ENCODE results near the gene COL17A1. TPM values are rescaled to one million over a fixed set of nuclear protein-coding genes. Genes with fewer than 3 reads are reported as not detected.

Gene COL17A1
- total RNA-seq, 1 experiment from 2014 or later = 3.5 TPM

DNA sequence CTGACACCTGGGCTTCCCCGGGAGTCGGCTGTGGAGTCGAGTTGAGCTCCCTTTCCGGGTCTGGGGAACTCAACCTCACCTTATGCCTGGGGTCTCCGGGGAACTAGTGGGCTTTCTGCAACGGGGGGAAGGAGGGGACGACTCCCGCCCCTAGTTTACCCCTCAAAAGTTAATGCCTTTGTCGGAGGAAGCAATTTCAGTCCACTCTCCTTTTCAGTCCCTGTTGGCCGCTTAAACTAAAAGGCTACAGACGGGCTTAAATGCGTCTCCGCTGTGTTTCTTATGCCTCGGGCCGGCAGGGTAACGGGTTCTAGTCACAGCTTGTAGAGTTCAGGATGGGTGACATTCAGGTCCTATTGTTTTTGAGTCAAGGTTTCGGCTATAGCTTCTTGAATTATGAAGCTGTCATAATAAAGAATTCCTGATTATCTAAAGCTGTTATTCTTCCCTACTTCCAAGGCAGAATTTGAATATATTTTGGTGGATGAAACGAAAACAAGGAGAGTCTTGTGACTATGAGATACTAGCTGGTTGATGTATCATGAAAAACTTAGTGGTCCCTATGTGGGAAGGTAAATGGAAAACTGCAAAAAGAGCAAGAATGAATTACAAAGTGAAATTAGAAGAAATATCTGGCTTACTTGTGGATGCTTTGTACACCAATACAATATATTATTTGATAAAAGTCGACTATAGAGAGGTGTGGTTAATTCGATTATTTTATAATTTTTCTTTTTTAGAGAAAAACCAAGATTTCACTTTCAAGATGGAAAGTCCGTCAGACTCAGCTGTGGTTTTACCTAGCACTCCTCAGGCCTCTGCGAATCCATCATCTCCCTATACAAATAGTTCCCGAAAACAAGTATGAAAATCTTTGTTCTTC is 36.8 kb upstream of the COL17A1 start:
- Histone ChIP-seq H3K4me2 (ENCODE audit: low read length) (peak overlapping the region; percentile 85), H3K9me2 (ENCODE audit: insufficient read depth) (no peaks in the 10 kb centered on the region), H4K20me1 (ENCODE audit: insufficient read depth) (no peaks in the 10 kb centered on the region), H3K27me3 (ENCODE audit: insufficient read depth, low read length) (no peaks in the 10 kb centered on the region), H3K27ac (ENCODE audit: low read depth, low read length) (peak overlapping the region; percentile 73), H3K4me3 (replicated peaks in 1 of 2; ENCODE audit: low read depth in 1 of 2, low read length in 2 of 2) (peak overlapping the region; percentile 83 to 86), H3K9ac (ENCODE audit: low read length) (peak overlapping the region; percentile 91), H3K9me3 (ENCODE audit: control insufficient read depth in 1 of 2, insufficient read depth in 1 of 2, low read depth in 1 of 2, low read length in 2 of 2) (no peaks in the 10 kb centered on the region), H3K79me2 (ENCODE audit: insufficient read depth, low read length) (peaks cover 23% of the 10 kb centered on the region), H3K36me3 (ENCODE audit: control insufficient read depth in 1 of 2, insufficient read depth in 2 of 2, low read length in 2 of 2) (peaks cover 3 to 10% of the 10 kb centered on the region in 2 experiments; a peak in 2 of 4 replicates), H3K4me1 (ENCODE audit: control insufficient read depth in 1 of 2, insufficient read depth in 2 of 2, low read length in 2 of 2) (peaks cover 33 to 65% of the 10 kb centered on the region in 2 experiments), H2AFZ (ENCODE audit: low read depth, low read length, poor library complexity, severe bottlenecking) (no peak overlapping the region)
- CTCF ChIA-PET = interaction anchor here (0.8 to 4.5 kb wide), 28 partner anchors 9 to 410 kb away, joined by 3 to 37 read pairs (median 4); partner anchors contain the start of gene CFAP58
- no peak for TF ChIP-seq ZNF274 (IDR thresholded peaks at IDR 0.05; ENCODE audit: low read depth, low read length)
- TF ChIP-seq, protein P1, sequence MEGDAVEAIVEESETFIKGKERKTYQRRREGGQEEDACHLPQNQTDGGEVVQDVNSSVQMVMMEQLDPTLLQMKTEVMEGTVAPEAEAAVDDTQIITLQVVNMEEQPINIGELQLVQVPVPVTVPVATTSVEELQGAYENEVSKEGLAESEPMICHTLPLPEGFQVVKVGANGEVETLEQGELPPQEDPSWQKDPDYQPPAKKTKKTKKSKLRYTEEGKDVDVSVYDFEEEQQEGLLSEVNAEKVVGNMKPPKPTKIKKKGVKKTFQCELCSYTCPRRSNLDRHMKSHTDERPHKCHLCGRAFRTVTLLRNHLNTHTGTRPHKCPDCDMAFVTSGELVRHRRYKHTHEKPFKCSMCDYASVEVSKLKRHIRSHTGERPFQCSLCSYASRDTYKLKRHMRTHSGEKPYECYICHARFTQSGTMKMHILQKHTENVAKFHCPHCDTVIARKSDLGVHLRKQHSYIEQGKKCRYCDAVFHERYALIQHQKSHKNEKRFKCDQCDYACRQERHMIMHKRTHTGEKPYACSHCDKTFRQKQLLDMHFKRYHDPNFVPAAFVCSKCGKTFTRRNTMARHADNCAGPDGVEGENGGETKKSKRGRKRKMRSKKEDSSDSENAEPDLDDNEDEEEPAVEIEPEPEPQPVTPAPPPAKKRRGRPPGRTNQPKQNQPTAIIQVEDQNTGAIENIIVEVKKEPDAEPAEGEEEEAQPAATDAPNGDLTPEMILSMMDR (IDR thresholded peaks at IDR 0.05 in 2 of 3, conservative IDR thresholded peaks at IDR 0.05 in 1 of 3; ENCODE audit: borderline replicate concordance in 1 of 3, insufficient read depth in 1 of 3, low read depth in 2 of 3, low read length in 2 of 3) = no peak
- TF ChIP-seq SP1 (IDR thresholded peaks at IDR 0.05; ENCODE audit: low read depth) = no peak
- no peak for TF ChIP-seq SRF (IDR thresholded peaks at IDR 0.05; ENCODE audit: low read depth)
- TF ChIP-seq CBX3 (IDR thresholded peaks at IDR 0.05; ENCODE audit: low read depth) = no peak
- TF ChIP-seq TCF7L2 (IDR thresholded peaks at IDR 0.05; ENCODE audit: borderline replicate concordance, extremely low read depth, insufficient read depth, insufficient read length) = no peak
- no peak for TF ChIP-seq ELF1 (IDR thresholded peaks at IDR 0.05; ENCODE audit: borderline replicate concordance, low read depth)
- TF ChIP-seq, protein P2, sequence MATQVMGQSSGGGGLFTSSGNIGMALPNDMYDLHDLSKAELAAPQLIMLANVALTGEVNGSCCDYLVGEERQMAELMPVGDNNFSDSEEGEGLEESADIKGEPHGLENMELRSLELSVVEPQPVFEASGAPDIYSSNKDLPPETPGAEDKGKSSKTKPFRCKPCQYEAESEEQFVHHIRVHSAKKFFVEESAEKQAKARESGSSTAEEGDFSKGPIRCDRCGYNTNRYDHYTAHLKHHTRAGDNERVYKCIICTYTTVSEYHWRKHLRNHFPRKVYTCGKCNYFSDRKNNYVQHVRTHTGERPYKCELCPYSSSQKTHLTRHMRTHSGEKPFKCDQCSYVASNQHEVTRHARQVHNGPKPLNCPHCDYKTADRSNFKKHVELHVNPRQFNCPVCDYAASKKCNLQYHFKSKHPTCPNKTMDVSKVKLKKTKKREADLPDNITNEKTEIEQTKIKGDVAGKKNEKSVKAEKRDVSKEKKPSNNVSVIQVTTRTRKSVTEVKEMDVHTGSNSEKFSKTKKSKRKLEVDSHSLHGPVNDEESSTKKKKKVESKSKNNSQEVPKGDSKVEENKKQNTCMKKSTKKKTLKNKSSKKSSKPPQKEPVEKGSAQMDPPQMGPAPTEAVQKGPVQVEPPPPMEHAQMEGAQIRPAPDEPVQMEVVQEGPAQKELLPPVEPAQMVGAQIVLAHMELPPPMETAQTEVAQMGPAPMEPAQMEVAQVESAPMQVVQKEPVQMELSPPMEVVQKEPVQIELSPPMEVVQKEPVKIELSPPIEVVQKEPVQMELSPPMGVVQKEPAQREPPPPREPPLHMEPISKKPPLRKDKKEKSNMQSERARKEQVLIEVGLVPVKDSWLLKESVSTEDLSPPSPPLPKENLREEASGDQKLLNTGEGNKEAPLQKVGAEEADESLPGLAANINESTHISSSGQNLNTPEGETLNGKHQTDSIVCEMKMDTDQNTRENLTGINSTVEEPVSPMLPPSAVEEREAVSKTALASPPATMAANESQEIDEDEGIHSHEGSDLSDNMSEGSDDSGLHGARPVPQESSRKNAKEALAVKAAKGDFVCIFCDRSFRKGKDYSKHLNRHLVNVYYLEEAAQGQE (IDR thresholded peaks at IDR 0.05; ENCODE audit: low read depth) = no peak
- TF ChIP-seq JUND (IDR thresholded peaks at IDR 0.05) = no peak
- no peak; the same call in 1 of the 2 replicates for TF ChIP-seq POLR2AphosphoS5 (IDR thresholded peaks at IDR 0.05; ENCODE audit: low read depth, low read length)
- TF ChIP-seq ZFX (IDR thresholded peaks at IDR 0.05) = no peak
- TF ChIP-seq EZH2 (IDR thresholded peaks at IDR 0.05) = no peak
- TF ChIP-seq, protein P3, sequence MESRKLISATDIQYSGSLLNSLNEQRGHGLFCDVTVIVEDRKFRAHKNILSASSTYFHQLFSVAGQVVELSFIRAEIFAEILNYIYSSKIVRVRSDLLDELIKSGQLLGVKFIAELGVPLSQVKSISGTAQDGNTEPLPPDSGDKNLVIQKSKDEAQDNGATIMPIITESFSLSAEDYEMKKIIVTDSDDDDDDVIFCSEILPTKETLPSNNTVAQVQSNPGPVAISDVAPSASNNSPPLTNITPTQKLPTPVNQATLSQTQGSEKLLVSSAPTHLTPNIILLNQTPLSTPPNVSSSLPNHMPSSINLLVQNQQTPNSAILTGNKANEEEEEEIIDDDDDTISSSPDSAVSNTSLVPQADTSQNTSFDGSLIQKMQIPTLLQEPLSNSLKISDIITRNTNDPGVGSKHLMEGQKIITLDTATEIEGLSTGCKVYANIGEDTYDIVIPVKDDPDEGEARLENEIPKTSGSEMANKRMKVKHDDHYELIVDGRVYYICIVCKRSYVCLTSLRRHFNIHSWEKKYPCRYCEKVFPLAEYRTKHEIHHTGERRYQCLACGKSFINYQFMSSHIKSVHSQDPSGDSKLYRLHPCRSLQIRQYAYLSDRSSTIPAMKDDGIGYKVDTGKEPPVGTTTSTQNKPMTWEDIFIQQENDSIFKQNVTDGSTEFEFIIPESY (IDR thresholded peaks at IDR 0.05; ENCODE audit: extremely low read depth, insufficient replicate concordance, low read length) = no peak
- no peak for TF ChIP-seq SIN3A (IDR thresholded peaks at IDR 0.05; ENCODE audit: low read depth)
- TF ChIP-seq, protein P4, sequence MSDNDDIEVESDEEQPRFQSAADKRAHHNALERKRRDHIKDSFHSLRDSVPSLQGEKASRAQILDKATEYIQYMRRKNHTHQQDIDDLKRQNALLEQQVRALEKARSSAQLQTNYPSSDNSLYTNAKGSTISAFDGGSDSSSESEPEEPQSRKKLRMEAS (IDR thresholded peaks at IDR 0.05) = no peak
- TF ChIP-seq EGR1 (IDR thresholded peaks at IDR 0.05; ENCODE audit: low read depth) = no peak
- TF ChIP-seq POLR2A (IDR thresholded peaks at IDR 0.05; ENCODE audit: borderline replicate concordance, extremely low read depth, insufficient read depth, insufficient read length) = no peak
- TSS peak; percentile 73 for BruUV-seq (replicated peaks)
- ATAC-seq (no peak), DNase-seq (ENCODE audit: low read depth, low spot score) (no peak)
- POLR2A ChIA-PET = interaction anchor here (0.6 to 2.7 kb wide), 15 partner anchors 9 to 234 kb away, joined by 3 to 18 read pairs (median 4); no protein-coding TSS in a partner anchor
- intact Hi-C loops (cut with micrococcal nuclease) = loop anchor here (1.0 to 5.0 kb wide), 5 partner anchors 42 to 410 kb away; partner anchors contain the start of genes CFAP58 and GSTO2
- RAD21 ChIA-PET (ENCODE audit: low non-redundant PET in 1 of 2, low total read pairs in 2 of 2, uncharacterized antibody in 2 of 2, unreplicated experiment in 2 of 2) = interaction anchor here (0.8 to 1.4 kb wide), 2 partner anchors 41 to 232 kb away, joined by 3 read pairs; no protein-coding TSS in a partner anchor
